GM12891 (cell line): ENCODE measurements around the gene RDH14. TPM values are rescaled to one million over a fixed set of nuclear protein-coding genes. Genes with fewer than 3 reads are reported as not detected.

Experiments
- DNase-seq: peaks from one replicate; pipeline ENCODE4 v3.0.0; 2011; ENCODE audit warnings: low spot score; ENCODE audit not compliant: insufficient read length
- FAIRE-seq: peaks from 2 replicates; lab custom pipeline; 2011; peaks lifted over from hg19 to GRCh38; lab: Jason Lieb, UNC
- PAX5 ChIP-seq: IDR thresholded peaks from 2 replicates; pipeline ENCODE4 v1.6.1; 2011; ENCODE audit warnings: low read length, moderate library complexity, mild to moderate bottlenecking; ENCODE audit not compliant: insufficient read depth, severe bottlenecking
- POLR2A ChIP-seq: IDR thresholded peaks from 2 replicates; pipeline ENCODE4 v1.6.1; 2011; ENCODE audit warnings: low read depth, low read length, control low read depth
- POLR2AphosphoS5 ChIP-seq: IDR thresholded peaks from 2 replicates; pipeline ENCODE4 v1.6.1; 2011; ENCODE audit warnings: low read depth, low read length, control low read depth
- POU2F2 ChIP-seq: IDR thresholded peaks from 2 replicates; pipeline ENCODE4 v1.6.1; 2011; ENCODE audit warnings: low read depth, mild to moderate bottlenecking, control low read depth, low read length, moderate library complexity
- SPI1 ChIP-seq: IDR thresholded peaks from 2 replicates; pipeline ENCODE4 v1.6.1; 2011; ENCODE audit warnings: low read depth, low read length, control low read depth
- TAF1 ChIP-seq: IDR thresholded peaks from 2 replicates; pipeline ENCODE4 v1.6.1; 2011; ENCODE audit warnings: low read depth, low read length, control low read depth
- polyA plus RNA-seq: library from polyadenylated mRNA; unstranded; fragments of >200 nt; gene quantifications from one replicate; pipeline ENCODE4 v1.2.1, GENCODE V29; 2012; ENCODE audit warnings: low read depth, missing spikeins, inconsistent platforms; ENCODE audit not compliant: missing spikeins

RDH14 gene
- polyA plus RNA-seq, result 13.3 TPM

DNA sequence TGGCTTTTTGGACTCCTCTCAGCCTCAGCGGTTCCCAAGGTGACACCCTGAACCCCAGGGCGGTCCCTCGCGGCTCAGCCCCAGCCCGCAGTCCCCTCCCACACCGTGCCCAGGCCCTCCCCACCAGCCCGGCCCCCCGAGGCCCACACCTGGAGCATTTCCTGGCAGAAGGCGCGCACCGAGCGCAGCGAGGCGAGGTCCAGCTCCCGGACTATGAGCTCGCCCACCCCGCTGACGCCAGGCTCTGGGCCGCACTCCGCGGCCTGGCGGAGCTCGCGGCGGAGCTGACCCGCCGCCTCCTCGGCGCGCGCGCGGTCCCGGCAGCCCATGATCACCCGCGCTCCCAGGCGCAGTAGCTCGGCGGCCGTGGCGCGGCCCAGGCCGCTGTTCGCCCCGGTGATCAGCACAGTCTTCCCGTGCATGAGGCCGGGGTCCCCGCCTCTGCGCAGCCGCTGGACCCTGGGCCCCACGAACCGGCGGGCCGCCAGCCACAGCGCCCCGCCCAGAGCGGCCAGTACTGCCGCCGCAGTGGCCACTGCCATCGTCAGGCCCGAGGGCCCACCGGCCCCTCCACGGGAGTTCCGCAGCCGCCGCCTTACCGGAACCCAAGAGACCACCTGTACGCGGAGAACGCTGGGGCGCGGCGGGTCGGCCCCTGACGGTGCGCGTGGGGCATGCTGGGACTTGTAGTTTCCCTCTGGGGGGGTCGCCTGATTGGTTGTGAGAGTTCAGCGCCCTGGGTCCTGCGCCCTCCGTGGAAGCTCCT, at the start of gene RDH14:
TSS of gene RDH14 (minus strand) at position 623 of the 766 bp plus-strand sequence. CDS start at position 542, 81 bp downstream.
- FAIRE-seq (peak; percentile 95), DNase-seq (peak; percentile 63)
- TF ChIP-seq POLR2AphosphoS5 (peak; percentile 49; the same call in 1 of the 2 replicates), TAF1 (peak; percentile 11; the same call in 1 of the 2 replicates), POLR2A (peak; percentile 37; the same call in 1 of the 2 replicates), PAX5 (peak; percentile 4), SPI1 (0 out of 2 replicates have a peak, but pooled peaks have one; percentile 20), POU2F2 (0 out of 2 replicates have a peak, but pooled peaks have one; percentile 9)

DNA sequence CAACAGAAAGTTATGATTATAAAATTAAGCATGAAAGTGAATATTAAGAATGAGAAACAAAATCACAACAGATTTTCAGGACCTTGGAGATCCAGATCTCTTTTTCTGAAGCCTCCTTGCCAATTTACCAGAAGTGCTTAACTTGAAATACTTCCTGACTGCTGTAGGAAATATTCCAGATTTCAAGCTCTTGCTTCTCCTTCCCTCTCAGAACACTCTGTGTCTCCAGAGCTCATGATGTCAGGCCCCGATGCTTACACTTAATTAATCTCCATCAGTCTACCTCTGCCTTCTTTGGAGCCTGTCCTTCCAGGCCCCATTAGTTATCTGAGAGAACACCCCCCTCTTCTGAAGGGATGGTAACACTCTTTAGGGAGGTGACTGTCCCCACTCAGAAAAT, 49.6 kb upstream of the RDH14 start:
- no peak for TF ChIP-seq PAX5
- TF ChIP-seq POLR2AphosphoS5, result no peak
- no peak for TF ChIP-seq TAF1
- TF ChIP-seq POLR2A, result no peak
- TF ChIP-seq SPI1, result no peak
- TF ChIP-seq POU2F2, result no peak
- FAIRE-seq (no peak), DNase-seq (no peak)

DNA sequence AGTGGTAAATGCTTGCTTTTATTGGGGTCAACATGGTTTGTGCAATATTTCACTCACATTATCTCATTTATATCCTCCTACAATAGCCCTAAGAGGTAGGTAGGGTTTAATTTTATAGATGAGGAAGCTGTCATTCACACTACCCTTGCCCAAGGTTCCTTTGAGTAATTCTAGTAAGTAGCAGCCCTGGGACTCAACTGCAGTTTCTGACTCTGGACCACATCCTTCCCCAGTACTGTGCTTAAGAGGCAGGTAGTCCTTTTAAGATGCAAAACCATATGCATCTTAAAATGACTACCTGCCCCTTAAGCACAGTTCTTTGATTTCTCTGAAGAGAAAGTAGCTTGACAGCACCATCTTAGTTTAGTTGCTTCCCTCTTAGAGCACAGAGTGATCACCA, 44.7 kb upstream of the RDH14 start:
- DNase-seq, result no peak
- no peak for FAIRE-seq
- no peak for TF ChIP-seq SPI1
- TF ChIP-seq POU2F2, result no peak
- TF ChIP-seq POLR2A, result no peak
- no peak for TF ChIP-seq TAF1
- TF ChIP-seq POLR2AphosphoS5, result no peak
- TF ChIP-seq PAX5, result no peak

DNA sequence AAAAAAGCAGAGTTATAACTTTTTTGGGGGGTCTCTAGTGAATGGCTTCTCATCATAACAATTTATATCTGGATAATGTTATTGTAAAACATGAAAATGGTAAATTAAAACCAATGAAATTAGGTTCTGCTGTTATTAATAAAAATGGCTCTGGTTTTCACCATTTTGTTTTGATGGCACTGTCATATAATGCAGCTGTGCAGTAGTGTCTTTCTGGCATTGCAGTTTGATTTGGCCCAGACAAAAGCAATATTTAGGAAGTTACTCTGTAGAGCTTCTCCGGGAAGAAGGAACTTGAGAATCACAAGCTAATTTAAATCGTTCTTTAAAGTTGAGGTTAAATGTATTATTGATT, 44.1 kb upstream of the RDH14 start:
- no peak for DNase-seq
- FAIRE-seq, result no peak
- TF ChIP-seq POLR2A (no peak), PAX5 (no peak)

GRCh38 chr2:18603854-18604530, 43.5 kb upstream of the RDH14 start:
- FAIRE-seq (peak; percentile 43), DNase-seq (no peak)
- no peak for TF ChIP-seq POLR2AphosphoS5
- TF ChIP-seq PAX5, result no peak
- no peak for TF ChIP-seq POLR2A
- TF ChIP-seq TAF1, result no peak
- TF ChIP-seq POU2F2, result no peak
- TF ChIP-seq SPI1, result no peak

DNA sequence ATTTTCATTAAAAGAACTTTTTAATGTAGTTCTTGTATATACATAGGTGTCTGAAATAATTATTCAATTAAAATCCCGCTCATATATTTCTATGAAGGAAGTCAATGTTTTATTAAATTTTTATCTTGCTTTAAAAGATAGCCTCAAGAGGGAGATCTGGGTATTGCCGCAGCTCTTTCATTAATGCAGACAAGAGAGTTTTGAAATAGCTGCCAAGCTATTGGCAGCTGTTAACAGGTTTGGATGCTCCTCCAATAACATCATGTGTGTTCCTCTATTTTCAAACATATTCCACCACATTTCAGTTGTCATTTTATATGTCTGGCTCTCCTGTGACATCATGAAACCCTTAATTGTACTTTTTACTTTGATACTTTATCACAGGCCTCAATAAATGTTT, 41.8 kb upstream of the RDH14 start:
- FAIRE-seq, result no peak
- TF ChIP-seq POLR2A, result no peak
- TF ChIP-seq POU2F2, result no peak
- no peak for TF ChIP-seq SPI1
- TF ChIP-seq POLR2AphosphoS5, result no peak
- no peak for TF ChIP-seq TAF1
- TF ChIP-seq PAX5, result no peak

GRCh38 chr2:18600255-18600613, 39.8 kb upstream of the RDH14 start:
- TF ChIP-seq POLR2AphosphoS5 (no peak), POLR2A (no peak), PAX5 (no peak), POU2F2 (no peak), SPI1 (peak; percentile 29; the same call in 1 of the 2 replicates), TAF1 (no peak)
- FAIRE-seq, result no peak
- DNase-seq, result no peak

More for the DNA sequence above, 41.8 kb upstream of the RDH14 start:
- no peak for DNase-seq

DNA sequence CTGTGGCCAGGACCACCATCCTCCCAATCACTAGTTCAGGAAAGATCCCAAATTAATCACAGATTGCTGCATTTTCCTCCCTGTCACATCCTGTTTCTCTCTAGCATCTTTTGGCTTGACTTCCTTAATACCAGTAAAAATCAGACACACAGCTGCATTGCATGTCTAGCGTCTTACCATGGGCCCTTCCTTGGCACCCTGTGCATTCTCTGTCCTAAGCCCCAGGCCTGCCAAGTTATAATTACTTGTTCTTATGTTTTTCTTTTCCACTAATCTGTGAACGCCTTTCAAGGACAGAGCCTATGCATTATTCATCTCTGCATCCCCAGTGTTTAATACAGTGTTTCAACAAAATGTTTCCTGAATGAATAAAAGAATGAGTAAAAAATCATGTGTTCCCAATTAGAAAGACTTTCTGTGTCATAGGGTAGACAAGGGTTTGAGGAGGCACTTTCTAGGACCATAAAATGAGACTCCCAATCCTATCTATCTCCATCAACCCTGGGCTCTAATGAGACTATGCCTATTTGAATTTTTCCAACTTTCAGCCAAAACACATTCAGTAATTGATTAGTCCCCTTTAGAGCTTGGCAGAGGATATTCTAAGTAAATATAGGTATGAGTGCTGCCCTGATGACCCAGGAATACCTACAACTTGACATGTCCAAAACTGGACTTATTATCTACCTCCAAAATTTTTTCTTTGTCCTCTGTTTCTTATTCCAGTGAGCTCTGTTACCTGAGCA, 39.2 kb upstream of the RDH14 start:
- FAIRE-seq (no peak), DNase-seq (no peak)
- TF ChIP-seq SPI1 (no peak), POU2F2 (no peak), PAX5 (no peak), TAF1 (no peak), POLR2A (no peak), POLR2AphosphoS5 (no peak)

GRCh38 chr2:18598848-18599484, 38.5 kb upstream of the RDH14 start:
- no peak for TF ChIP-seq POLR2AphosphoS5
- TF ChIP-seq PAX5, result no peak
- no peak for TF ChIP-seq POLR2A
- TF ChIP-seq POU2F2, result no peak
- no peak for TF ChIP-seq SPI1
- no peak for TF ChIP-seq TAF1
- DNase-seq, result no peak

More at GRCh38 chr2:18598848-18599484, 38.5 kb upstream of the RDH14 start:
- no peak for FAIRE-seq
